Tibial nerve (tissue), 4 donors: ENCODE measurements around the gene MKS1. TPM values are rescaled to one million over a fixed set of nuclear protein-coding genes. Genes with fewer than 3 reads are reported as not detected.
A peak's percentile ranks its signal among the peaks of the same experiment; 100 is the strongest.

Experiments
- DNase-seq, 2 donors: peaks; one replicate each; pipeline ENCODE4 v3.0.0-alpha.2; 2019; ENCODE audit warnings: low spot score in 2 of 2
- H3K27ac ChIP-seq, 4 donors: fragments of 200-600 bp; sonication (generic) in 3 of 4; one replicate each; pipeline ENCODE4 v1.5.1; 2017 to 2019; ENCODE audit warnings: mild to moderate bottlenecking in 1 of 4
- H3K27me3 ChIP-seq, 2 donors: fragments of 200-600 bp; sonication (generic) in 1 of 2; one replicate each; pipeline versions ENCODE4 v1.5.1 to v1.6.0; 2017 to 2019
- H3K36me3 ChIP-seq, 3 donors: fragments of 200-600 bp; sonication (generic); one replicate each; pipeline ENCODE4 v1.5.1; 2018 to 2019
- H3K4me1 ChIP-seq, 4 donors: fragments of 200-600 bp; sonication (generic) in 3 of 4; one replicate each; pipeline ENCODE4 v1.5.1; 2017 to 2019
- H3K4me3 ChIP-seq, 4 donors: fragments of 200-600 bp; sonication (generic) in 3 of 4; one replicate each; pipeline ENCODE4 v1.5.1; 2017 to 2019; ENCODE audit warnings: mild to moderate bottlenecking in 1 of 4, moderate library complexity in 1 of 4
- H3K9me3 ChIP-seq, 4 donors: fragments of 200-600 bp; sonication (generic) in 3 of 4; one replicate each; pipeline ENCODE4 v1.5.1; 2017 to 2019
- CTCF ChIP-seq, 5 experiments: fragments of 200-600 bp in 3 of 5; fragments of 450-650 bp in 2 of 5; sonication (generic) in 3 of 5; IDR thresholded peaks; one replicate each; pipeline ENCODE4 v1.5.1; 2016 to 2019; ENCODE audit warnings: antibody characterized with exemption in 5 of 5, mild to moderate bottlenecking in 3 of 5, moderate library complexity in 2 of 5
- EP300 ChIP-seq, 2 donors: sonication (generic); formaldehyde crosslinking; IDR thresholded peaks; one replicate each; pipeline ENCODE4 v1.6.1; 2017; ENCODE audit warnings: antibody characterized with exemption in 2 of 2, mild to moderate bottlenecking in 1 of 2
- POLR2A ChIP-seq, 2 donors: fragments of 450-650 bp; IDR thresholded peaks; one replicate each; pipeline ENCODE4 v1.6.1; 2017; ENCODE audit warnings: antibody characterized with exemption in 2 of 2, mild to moderate bottlenecking in 2 of 2, moderate library complexity in 2 of 2
- whole genome bisulfite sequencing, 2 donors: methylation state at CpG; one replicate each; pipeline ENCODE4 v1.1.5; 2018; 5-methylcytosine and 5-hydroxymethylcytosine counted together
- total RNA-seq, 4 donors: library from RNA; depleted of rRNA; stranded (reverse); fragments of >200 nt; gene quantifications; one replicate each; pipeline ENCODE4 v1.1.0, GENCODE V29; 2016

Gene MKS1
- total RNA-seq, 4 donors from 2014 or later = 15.7 to 25.1 (median 18.5) TPM

GRCh38 chr17:58205936-58206335, 13.1 kb downstream of the MKS1 start:
- Histone ChIP-seq H3K36me3 (peaks cover 3 to 75% (median 5%) of the 10 kb centered on the region in 3 donors), H3K27ac (no peak overlapping the region), H3K4me1 (no peaks in the 10 kb centered on the region), H3K9me3 (no peaks in the 10 kb centered on the region), H3K27me3 (no peaks in the 10 kb centered on the region), H3K4me3 (no peak overlapping the region)
- TF ChIP-seq CTCF (IDR thresholded peaks at IDR 0.05) = no peak
- no peak for TF ChIP-seq POLR2A (IDR thresholded peaks at IDR 0.05)
- no peak for TF ChIP-seq EP300 (IDR thresholded peaks at IDR 0.05)
- no peak for DNase-seq
- 88 to 92% methylated on average over 8 to 11 of the region's 11 CpGs for WGBS, 2 donors

DNA sequence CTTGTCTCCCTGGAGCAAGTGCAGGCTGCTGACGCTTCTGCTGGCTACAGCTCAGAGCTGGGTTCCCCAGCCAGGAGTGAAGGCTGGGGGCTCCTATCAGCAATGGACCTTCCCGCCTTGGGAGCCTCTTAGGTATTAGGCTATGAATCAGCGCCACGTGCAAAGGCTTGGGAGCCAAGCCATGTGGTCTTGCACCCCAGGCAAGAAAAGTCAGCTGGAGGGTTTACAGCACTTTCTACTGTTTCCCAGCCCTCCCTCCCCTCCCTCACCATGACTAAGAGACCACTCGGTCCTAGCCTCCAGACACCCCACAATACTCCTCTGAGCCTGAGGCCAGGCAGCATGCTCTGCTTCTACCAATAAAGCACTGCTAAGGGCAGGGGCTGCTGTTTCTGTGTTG, 14.3 kb downstream of the MKS1 start:
- no peaks in the 10 kb centered on the region for H3K4me1 ChIP-seq
- no peak overlapping the region for H3K4me3 ChIP-seq
- H3K36me3 ChIP-seq = peaks cover 0 to 63% (median 5%) of the 10 kb centered on the region in 3 donors
- no peak for TF ChIP-seq POLR2A (IDR thresholded peaks at IDR 0.05)
- no peak for TF ChIP-seq CTCF (IDR thresholded peaks at IDR 0.05)
- TF ChIP-seq EP300 (IDR thresholded peaks at IDR 0.05) = no peak
- H3K27me3 ChIP-seq = no peaks in the 10 kb centered on the region
- 69 to 84% methylated on average over 5 of the region's 5 CpGs for WGBS, 2 donors
- DNase-seq = no peak
- no peak overlapping the region for H3K27ac ChIP-seq
- H3K9me3 ChIP-seq = no peaks in the 10 kb centered on the region

DNA sequence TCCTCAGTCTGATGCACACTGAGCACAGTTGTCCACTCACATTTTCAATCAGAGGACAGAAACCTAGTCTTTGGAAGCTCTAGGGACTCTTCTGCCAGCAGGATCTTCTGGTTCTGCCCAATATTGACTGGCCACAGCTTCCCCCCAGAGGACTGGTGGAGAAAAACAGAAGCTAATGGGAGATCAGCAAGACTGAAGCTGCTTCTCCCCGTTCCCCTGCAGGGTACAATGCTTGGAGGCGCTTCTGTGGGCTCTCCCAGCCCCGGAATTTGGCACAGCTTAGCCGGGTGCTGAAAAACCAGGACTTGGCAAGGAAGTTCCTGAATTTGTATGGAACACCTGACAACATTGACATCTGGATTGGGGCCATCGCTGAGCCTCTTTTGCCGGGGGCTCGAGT, 16.2 kb downstream of the MKS1 start:
- H3K4me1 ChIP-seq = no peaks in the 10 kb centered on the region
- TF ChIP-seq EP300 (IDR thresholded peaks at IDR 0.05) (no peak), POLR2A (IDR thresholded peaks at IDR 0.05) (no peak), CTCF (IDR thresholded peaks at IDR 0.05) (no peak)
- H3K4me3 ChIP-seq = no peak overlapping the region
- no peak overlapping the region for H3K27ac ChIP-seq
- no peak for DNase-seq
- WGBS, 2 donors = 88% methylated on average over 7 of the region's 7 CpGs
- no peaks in the 10 kb centered on the region for H3K9me3 ChIP-seq
- H3K36me3 ChIP-seq = peaks cover 0 to 46% (median 5%) of the 10 kb centered on the region in 3 donors
- peaks cover 0 to 4% of the 10 kb centered on the region in 2 donors for H3K27me3 ChIP-seq

DNA sequence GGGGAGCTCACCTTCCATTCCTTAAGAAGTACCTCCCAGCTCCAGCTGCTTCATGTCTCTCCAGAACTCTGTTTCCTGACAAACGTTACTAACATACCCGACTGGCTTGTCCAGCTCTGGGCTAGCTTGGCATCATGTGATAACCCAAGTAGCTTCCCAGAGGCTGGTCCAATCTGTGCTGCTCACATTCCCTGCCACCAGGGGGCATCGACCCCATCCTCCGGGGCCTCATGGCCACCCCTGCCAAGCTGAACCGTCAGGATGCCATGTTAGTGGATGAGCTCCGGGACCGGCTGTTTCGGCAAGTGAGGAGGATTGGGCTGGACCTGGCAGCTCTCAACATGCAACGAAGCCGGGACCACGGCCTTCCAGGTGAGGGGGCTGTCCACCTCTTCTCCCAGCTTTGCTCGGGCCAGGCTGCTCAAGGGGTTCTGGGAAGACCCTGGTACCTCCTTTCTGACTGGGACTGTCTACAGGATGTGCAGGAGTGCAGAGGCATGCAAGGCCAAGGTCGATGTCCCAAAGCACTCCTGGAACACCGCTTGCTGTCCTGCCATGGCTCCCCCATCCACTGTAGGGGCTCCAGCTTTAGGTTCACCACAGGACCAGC, 18.9 kb downstream of the MKS1 start:
- DNase-seq = no peak
- Histone ChIP-seq H3K27ac (no peak overlapping the region), H3K36me3 (peaks cover 0 to 19% (median 5%) of the 10 kb centered on the region in 3 donors), H3K9me3 (no peaks in the 10 kb centered on the region), H3K4me3 (no peak overlapping the region), H3K4me1 (no peaks in the 10 kb centered on the region), H3K27me3 (peaks cover 0 to 7% of the 10 kb centered on the region in 2 donors)
- TF ChIP-seq CTCF (IDR thresholded peaks at IDR 0.05) = peak in 4 of 5 experiments; percentile 18 to 48 (median 26)
- no peak for TF ChIP-seq POLR2A (IDR thresholded peaks at IDR 0.05)
- 40 to 44% methylated on average over 13 to 14 of the region's 14 CpGs for WGBS, 2 donors

- H3K36me3 ChIP-seq = no peaks in the 10 kb centered on the region
- no peaks in the 10 kb centered on the region for H3K9me3 ChIP-seq
- H3K4me3 ChIP-seq = no peak overlapping the region
- TF ChIP-seq POLR2A (IDR thresholded peaks at IDR 0.05) (no peak), EP300 (IDR thresholded peaks at IDR 0.05) (no peak), CTCF (IDR thresholded peaks at IDR 0.05) (no peak)
- H3K27me3 ChIP-seq = peaks cover 0 to 14% of the 10 kb centered on the region in 2 donors
- DNase-seq = no peak
- no peak overlapping the region for H3K27ac ChIP-seq
- H3K4me1 ChIP-seq = no peaks in the 10 kb centered on the region
- 62 to 69% methylated on average over 7 of the region's 7 CpGs for WGBS, 2 donors
Measured at GRCh38 chr17:58196610-58197009, 22.4 kb downstream of the MKS1 start.
